GM15510 (cell line): ENCODE results near the gene MAGOHB.

Source experiments
- POLR2A ChIP-seq: IDR thresholded peaks from 3 replicates; pipeline ENCODE4 v1.6.1; 2011; ENCODE audit warnings: borderline replicate concordance; ENCODE audit not compliant: insufficient read length; ENCODE audit errors: extremely low read depth

The MAGOHB gene

GRCh38 chr12:10620078-10620779 lies 6.8 kb upstream of the MAGOHB start:
- no peak for TF ChIP-seq POLR2A

- no peak for TF ChIP-seq POLR2A
Observed at GRCh38 chr12:10618338-10618987, 5.1 kb upstream of the MAGOHB start.

GRCh38 chr12:10617863-10618262 lies 4.5 kb upstream of the MAGOHB start:
- no peak for TF ChIP-seq POLR2A

GRCh38 chr12:10615532-10615931 lies 2.1 kb upstream of the MAGOHB start:
- no peak for TF ChIP-seq POLR2A

- no peak for TF ChIP-seq POLR2A
Observed at GRCh38 chr12:10614056-10614370, 604 bp upstream of the MAGOHB start.

DNA sequence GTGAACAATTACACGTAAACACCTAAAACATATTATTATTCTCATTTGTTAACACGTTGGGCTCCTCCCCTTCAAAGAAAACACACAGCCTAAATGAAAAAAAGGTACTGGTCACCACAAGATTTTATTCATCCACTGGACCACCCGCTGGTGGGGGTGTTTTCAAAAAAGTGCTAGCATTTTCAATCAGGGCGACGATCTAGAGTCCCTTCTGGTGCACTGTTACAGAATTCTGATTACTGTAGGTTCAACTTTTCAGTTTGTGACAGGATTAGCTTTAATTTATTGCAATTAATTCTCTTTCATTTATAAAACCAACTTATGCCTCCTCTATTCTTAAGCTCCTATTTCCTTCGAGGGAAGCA lies 443 bp downstream of the MAGOHB start:
- TF ChIP-seq POLR2A, result no peak

DNA sequence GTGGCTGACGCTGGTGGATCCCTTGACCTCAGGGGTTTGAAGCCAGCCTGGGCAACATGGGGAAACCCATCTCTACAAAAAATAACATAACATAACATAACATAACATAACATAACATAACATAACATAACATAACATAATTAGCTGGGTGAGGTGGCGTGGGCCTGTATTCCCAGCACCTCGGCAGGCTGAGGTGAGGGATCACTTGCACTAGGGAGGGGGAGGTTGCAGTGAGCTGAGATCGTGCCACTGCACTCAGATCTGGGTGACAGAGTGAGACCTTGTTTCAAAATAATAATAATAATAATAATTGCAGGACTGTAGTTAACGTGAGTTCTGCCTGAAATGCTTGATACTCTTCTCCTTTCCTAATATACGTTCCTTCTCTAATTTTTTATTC lies 1.3 kb downstream of the MAGOHB start:
- TF ChIP-seq POLR2A, result no peak

GRCh38 chr12:10610188-10610587 lies 3.2 kb downstream of the MAGOHB start:
- no peak for TF ChIP-seq POLR2A

- TF ChIP-seq POLR2A, result no peak
Observed at GRCh38 chr12:10607885-10608458, 5.4 kb downstream of the MAGOHB start.

DNA sequence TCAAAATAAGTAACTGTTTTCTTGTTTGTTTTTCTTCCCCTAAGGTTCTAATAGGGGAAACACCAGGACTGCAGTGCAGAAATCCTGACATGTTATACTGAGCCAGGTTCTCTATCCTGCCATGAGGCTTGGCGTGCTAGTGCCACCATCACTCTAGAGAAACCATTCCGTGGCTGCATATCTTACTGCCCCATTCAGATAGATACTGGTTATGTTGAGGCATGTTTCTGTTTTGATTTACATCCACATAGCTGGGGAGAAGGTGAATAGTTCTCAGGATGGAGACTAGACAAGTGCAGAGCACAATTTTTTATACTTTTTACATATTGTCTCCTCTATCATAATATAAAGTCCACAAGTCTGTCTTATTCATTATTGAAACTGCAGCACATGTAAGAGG lies 11.5 kb downstream of the MAGOHB start:
- no peak for TF ChIP-seq POLR2A

DNA sequence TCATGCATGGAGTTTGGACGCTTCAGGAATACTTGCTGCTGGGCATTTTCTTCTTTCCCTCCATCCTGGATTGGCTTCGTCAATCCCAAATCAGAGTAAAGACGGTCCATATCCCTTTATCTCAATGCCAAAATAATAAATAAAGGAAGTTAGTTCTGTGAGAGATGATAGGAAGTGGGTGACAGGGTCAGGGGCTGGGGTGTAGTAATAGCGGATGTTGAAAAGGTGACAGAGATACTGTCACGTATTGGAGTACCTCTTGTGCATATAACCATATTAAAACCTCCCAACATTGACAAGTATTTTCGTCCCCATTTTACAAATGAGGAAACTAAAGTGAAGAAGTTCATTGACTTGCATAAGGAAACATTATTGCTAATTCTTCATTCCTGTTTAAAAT lies 12.4 kb downstream of the MAGOHB start:
- no peak for TF ChIP-seq POLR2A

GRCh38 chr12:10595881-10596280 lies 17.5 kb downstream of the MAGOHB start:
- no peak for TF ChIP-seq POLR2A

- TF ChIP-seq POLR2A, result no peak
Observed at GRCh38 chr12:10590966-10591365, 22.4 kb downstream of the MAGOHB start.

DNA sequence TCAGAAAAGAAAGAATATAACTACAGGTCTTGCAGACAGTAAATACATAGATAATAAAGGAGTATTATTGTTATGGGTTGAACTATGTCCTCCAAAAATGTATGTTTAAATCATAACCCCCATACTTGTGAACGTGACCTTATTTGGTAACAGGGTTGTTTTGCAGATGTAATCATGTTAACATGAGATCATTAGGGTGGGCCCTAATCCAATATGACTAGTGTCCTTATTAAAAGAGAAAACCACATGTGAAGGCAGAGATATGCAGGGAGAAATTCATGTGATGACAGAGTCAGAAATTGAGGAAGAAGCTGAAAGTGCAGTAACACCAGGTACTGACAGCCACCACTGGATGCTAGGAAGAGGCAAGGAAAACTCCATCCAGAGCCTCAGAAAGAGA lies 29.0 kb downstream of the MAGOHB start:
- TF ChIP-seq POLR2A, result no peak

GRCh38 chr12:10582704-10583103 lies 30.7 kb downstream of the MAGOHB start:
- no peak for TF ChIP-seq POLR2A

DNA sequence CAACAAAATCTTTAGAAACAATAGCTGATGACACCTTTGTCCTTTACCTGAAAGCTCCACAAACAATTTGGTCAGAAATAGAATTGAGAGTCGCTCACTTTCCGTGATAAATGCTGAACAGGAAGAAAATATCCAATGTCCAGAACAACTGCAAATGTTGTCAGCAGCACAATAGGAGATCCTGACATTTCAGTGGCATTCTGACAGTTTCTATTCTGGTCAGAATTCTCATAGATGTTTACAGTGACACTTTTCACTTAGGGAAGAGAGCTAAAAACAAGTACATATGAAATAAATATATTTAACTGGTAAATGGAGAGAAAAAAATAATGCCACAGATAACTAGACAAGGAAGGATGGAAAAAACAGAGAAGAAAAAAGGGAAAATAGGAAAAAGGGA lies 39.1 kb downstream of the MAGOHB start:
- no peak for TF ChIP-seq POLR2A

DNA sequence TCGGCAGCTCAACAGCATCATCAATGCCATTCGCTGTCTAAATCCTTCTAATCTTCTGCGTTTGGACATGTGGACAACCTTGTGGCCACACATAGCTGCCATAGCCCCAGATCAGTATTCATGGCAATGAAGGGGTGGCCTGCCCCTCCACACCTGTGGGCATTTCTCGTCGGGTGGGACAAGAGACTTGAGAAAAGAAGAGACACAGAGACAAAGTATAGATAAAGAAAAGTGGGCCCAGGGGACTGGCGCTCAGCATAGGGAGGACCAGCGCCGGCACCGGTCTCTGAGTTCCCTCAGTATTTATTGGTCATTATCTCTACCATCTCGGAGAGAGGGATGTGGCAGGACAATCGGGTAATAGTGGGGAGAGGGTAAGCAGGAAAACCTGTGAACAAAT lies 42.3 kb downstream of the MAGOHB start:
- no peak for TF ChIP-seq POLR2A

DNA sequence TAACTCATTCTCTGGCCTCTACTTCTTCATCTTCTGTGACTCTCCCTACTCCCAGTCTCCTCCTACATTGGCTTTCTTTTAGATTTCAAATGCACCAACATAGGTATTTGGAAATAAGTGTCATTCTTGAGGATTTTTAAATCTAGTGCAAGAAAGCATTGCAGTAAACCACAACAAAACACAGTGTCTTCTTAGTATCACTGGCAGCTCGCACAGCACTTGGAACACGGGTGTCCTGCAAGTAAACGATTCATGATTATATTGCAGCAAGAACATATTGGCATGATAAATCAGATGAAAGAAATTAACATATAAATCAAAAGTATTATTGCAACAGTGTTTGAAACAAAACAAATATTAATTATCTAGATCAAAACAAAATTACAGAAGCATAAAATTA lies 45.6 kb downstream of the MAGOHB start:
- no peak for TF ChIP-seq POLR2A

DNA sequence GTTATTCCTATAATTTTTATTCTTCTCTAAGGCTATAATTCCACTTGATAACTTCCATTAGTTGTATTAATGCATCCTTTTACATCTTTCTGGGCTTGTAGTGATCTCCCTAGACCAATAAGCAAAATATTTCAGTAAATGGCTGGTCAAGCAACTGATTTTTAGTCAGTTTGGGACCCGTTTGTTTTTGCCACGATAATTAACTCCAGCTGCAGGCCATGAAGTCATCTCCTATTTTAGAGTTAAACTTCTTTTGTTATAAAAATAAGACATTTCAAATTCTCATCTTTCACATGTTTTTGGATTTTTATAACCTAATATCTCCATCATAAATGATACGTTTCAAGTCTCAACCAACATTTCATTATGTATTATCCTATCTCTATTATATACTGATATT lies 49.4 kb downstream of the MAGOHB start:
- no peak for TF ChIP-seq POLR2A
